B cell (primary cell): ENCODE data around the gene ARHGAP33. TPM values are rescaled to one million over a fixed set of nuclear protein-coding genes. Genes with fewer than 3 reads are reported as not detected.

Experiments used
- ATAC-seq: fragments of 200-7000 bp; cut with Tn5 transposase; one replicate; pipeline ENCODE4 v1.10.0; 2021; ENCODE audit warnings: low read depth, mild to moderate bottlenecking, moderate number of reproducible peaks, moderate library complexity
- CTCF ChIA-PET: fragments of 350-600 bp; sonication (Branson Sonifier 250); formaldehyde crosslinking; loops from one replicate; lab custom pipeline; 2021; ENCODE audit warnings: antibody characterized with exemption, inconsistent platforms; lab: Charles Lee
- POLR2A ChIA-PET: fragments of 350-600 bp; sonication (Branson Sonifier 250); formaldehyde crosslinking; loops from one replicate; lab custom pipeline; 2021; ENCODE audit warnings: antibody characterized with exemption; lab: Charles Lee
- DNase-seq: peaks from one replicate; pipeline ENCODE4 v3.0.0; 2013
- H2AFZ ChIP-seq: 2 replicates; pipeline ENCODE4 v1.6.1; 2012; ENCODE audit warnings: mild to moderate bottlenecking, low read depth, low read length; ENCODE audit not compliant: insufficient read depth, poor library complexity, severe bottlenecking
- H3K27ac ChIP-seq, 2 donors: 1 replicate in 1 of 2; 2 replicates in 1 of 2; pipeline ENCODE4 v1.5.1; 2012 to 2013; ENCODE audit warnings: low read length in 2 of 2, mild to moderate bottlenecking in 2 of 2, moderate library complexity in 1 of 2
- H3K27me3 ChIP-seq, 4 experiments: fragments of 200-600 bp in 1 of 4; sonication (generic) in 1 of 4; replicated peaks in 1 of 4; 1 replicate in 2 of 4; 2 replicates in 2 of 4; pipeline versions ENCODE4 v1.6.1 to v1.7.0; 2013 to 2016; ENCODE audit warnings: low read length in 3 of 4, mild to moderate bottlenecking in 2 of 4, mixed read lengths in 1 of 4, moderate library complexity in 1 of 4; ENCODE audit not compliant: insufficient read depth in 4 of 4, control insufficient read depth in 3 of 4; ENCODE audit errors: control extremely low read depth in 1 of 4
- H3K36me3 ChIP-seq, 2 experiments: replicated peaks in 1 of 2; 1 replicate in 1 of 2; 2 replicates in 1 of 2; pipeline versions ENCODE4 v1.6.1 to v1.7.1; 2013; ENCODE audit warnings: low read length in 1 of 2; ENCODE audit not compliant: insufficient read depth in 2 of 2, control insufficient read depth in 1 of 2; ENCODE audit errors: control extremely low read depth in 1 of 2, extremely low read depth in 1 of 2
- H3K4me1 ChIP-seq, 2 donors: fragments of 200-600 bp in 1 of 2; sonication (generic) in 1 of 2; 1 replicate in 1 of 2; 2 replicates in 1 of 2; pipeline versions ENCODE4 v1.5.1 to v1.6.1; 2013 to 2017; ENCODE audit warnings: low read length in 2 of 2; ENCODE audit not compliant: control insufficient read depth in 2 of 2, insufficient read depth in 2 of 2
- H3K4me2 ChIP-seq: replicated peaks from 2 replicates; pipeline ENCODE3; 2012; ENCODE audit warnings: mild to moderate bottlenecking, low read depth, low read length; ENCODE audit not compliant: poor library complexity, severe bottlenecking
- H3K4me3 ChIP-seq, 5 experiments: fragments of 200-600 bp in 1 of 5; sonication (generic) in 1 of 5; 1 replicate in 3 of 5; 2 replicates in 2 of 5; pipeline versions ENCODE4 v1.5.1 to v1.7.0; 2011 to 2016; ENCODE audit warnings: low read length in 4 of 5, mild to moderate bottlenecking in 4 of 5, low read depth in 2 of 5, control low read depth in 1 of 5, moderate library complexity in 1 of 5; ENCODE audit not compliant: insufficient read depth in 1 of 5; ENCODE audit errors: control extremely low read depth in 1 of 5, extremely low read depth in 1 of 5
- H3K79me2 ChIP-seq: fragments of 200-600 bp; sonication (generic); one replicate; pipeline ENCODE4 v1.6.0; 2016; ENCODE audit warnings: low read length; ENCODE audit not compliant: control insufficient read depth, insufficient read depth
- H3K9ac ChIP-seq: fragments of 200-600 bp; sonication (generic); 2 replicates; pipeline ENCODE4 v1.6.1; 2017; ENCODE audit warnings: mild to moderate bottlenecking, low read length, moderate library complexity
- H3K9me3 ChIP-seq, 3 donors: one replicate each; pipeline versions ENCODE4 v1.6.1 to v1.7.1; 2013; ENCODE audit warnings: low read length in 2 of 3; ENCODE audit not compliant: control insufficient read depth in 2 of 3, insufficient read depth in 1 of 3; ENCODE audit errors: control extremely low read depth in 1 of 3
- H4K20me1 ChIP-seq: 2 replicates; pipeline ENCODE4 v1.6.0; 2012; ENCODE audit warnings: mild to moderate bottlenecking, low read length; ENCODE audit not compliant: insufficient read depth, control insufficient read depth, poor library complexity, severe bottlenecking
- H3K27ac Mint-ChIP-seq: one replicate; pipeline ENCODE4 v1.8.0; 2021; ENCODE audit warnings: mixed read lengths
- H3K27me3 Mint-ChIP-seq: one replicate; pipeline ENCODE4 v1.8.0; 2021; ENCODE audit warnings: mixed read lengths
- H3K4me1 Mint-ChIP-seq: one replicate; pipeline ENCODE4 v1.8.0; 2021; ENCODE audit warnings: mixed read lengths
- H3K4me3 Mint-ChIP-seq: one replicate; pipeline ENCODE4 v1.8.0; 2021; ENCODE audit warnings: mixed read lengths
- H3K9me3 Mint-ChIP-seq: one replicate; pipeline ENCODE4 v1.8.0; 2022; ENCODE audit warnings: mixed read lengths; ENCODE audit not compliant: insufficient read depth
- CTCF ChIP-seq: fragments of 200-600 bp; IDR thresholded peaks from one replicate; pipeline ENCODE4 v1.8.0; 2022; ENCODE audit warnings: antibody characterized with exemption, mild to moderate bottlenecking
- EZH2 ChIP-seq: IDR thresholded peaks from 2 replicates; pipeline ENCODE4 v1.6.1; 2012; ENCODE audit warnings: borderline replicate concordance, low read depth, mild to moderate bottlenecking, moderate library complexity, low read length; ENCODE audit not compliant: insufficient read depth, poor library complexity, severe bottlenecking
- WGBS: methylation state at CpG from one replicate; pipeline ENCODE4 v1.1.5; 2013; ENCODE audit warnings: missing lambda C conversion rate; ENCODE audit not compliant: insufficient coverage; 5-methylcytosine and 5-hydroxymethylcytosine counted together
- intact Hi-C: fragments of 100-400 bp; cut with micrococcal nuclease; formaldehyde crosslinking; loops from one replicate; pipeline ENCODE4 v1.10.0; 2022
- polyA plus RNA-seq: library from polyadenylated mRNA; depleted of rRNA; stranded (reverse); fragments of >200 nt; gene quantifications from 2 replicates; pipeline ENCODE4 v1.2.3, GENCODE V29; 2012
- total RNA-seq, 2 donors: library from RNA; stranded (reverse); fragments of 120-200 nt in 1 of 2; gene quantifications; 1 replicate in 1 of 2; 2 replicates in 1 of 2; pipeline versions ENCODE4 v1.2.3 to v1.2.4, GENCODE V29; 2013 to 2022

Gene ARHGAP33
- total and polyA plus RNA-seq, 2 donors (not counting 1 experiment from before 2014, with no cell fraction given) = 18.2 to 27.8 TPM

DNA sequence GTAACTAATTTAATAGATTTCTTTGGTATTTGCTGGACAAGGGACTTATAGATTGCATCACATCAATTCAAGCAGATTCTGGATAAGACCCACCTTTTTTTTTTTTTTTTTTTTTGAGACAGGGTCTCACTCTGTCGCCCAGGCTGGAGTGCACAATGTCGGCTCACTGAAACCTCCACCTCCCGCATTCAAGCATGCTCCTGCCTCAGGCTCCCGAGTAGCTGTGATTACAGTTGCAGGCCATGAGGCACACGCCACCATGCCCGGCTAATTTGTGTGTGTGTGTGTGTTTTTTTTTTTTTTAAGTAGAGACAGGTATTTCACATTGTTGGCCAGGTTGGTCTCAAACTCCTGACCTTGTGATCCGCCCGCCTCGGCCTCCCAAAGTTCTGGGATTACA is 41.5 kb downstream of the ARHGAP33 start:
- Histone ChIP-seq H3K9me3 (peaks cover 0 to 2% (median 0%) of the 10 kb centered on the region in 3 donors), H3K4me3 (no peak overlapping the region), H3K9ac (no peak overlapping the region), H3K36me3 (no peaks in the 10 kb centered on the region), H4K20me1 (no peaks in the 10 kb centered on the region), H3K27ac (no peak overlapping the region), H3K4me2 (no peak overlapping the region), H3K27me3 (peaks cover 0 to 6% (median 0%) of the 10 kb centered on the region in 4 experiments), H3K79me2 (no peaks in the 10 kb centered on the region), H2AFZ (no peak overlapping the region), H3K4me1 (no peaks in the 10 kb centered on the region)
- Mint-ChIP-seq H3K9me3 (no peaks in the 10 kb centered on the region), H3K4me3 (no peak overlapping the region), H3K27me3 (peaks cover 23% of the 10 kb centered on the region), H3K27ac (no peak overlapping the region), H3K4me1 (no peaks in the 10 kb centered on the region)
- ChIA-PET CTCF (interaction anchor here (0.7 kb wide), 1 partner anchor 28 kb away, joined by 3 read pairs; no protein-coding TSS in a partner anchor), POLR2A (no interaction called here)
- no peak for ATAC-seq
- intact Hi-C loops = no loop called here
- WGBS = 86% methylated on average over 7 of the region's 9 CpGs
- no peak for DNase-seq
- TF ChIP-seq EZH2 (no peak), CTCF (no peak)

GRCh38 chr19:35818445-35818844 is 43.1 kb downstream of the ARHGAP33 start:
- H2AFZ ChIP-seq = no peak overlapping the region
- TF ChIP-seq EZH2 (no peak), CTCF (no peak)
- ChIA-PET POLR2A (no interaction called here), CTCF (no interaction called here)
- 63% methylated on average over 3 of the region's 3 CpGs for WGBS
- DNase-seq (no peak), ATAC-seq (no peak)
- H3K9me3 ChIP-seq = peaks cover 0 to 1% (median 0%) of the 10 kb centered on the region in 3 donors
- no peak overlapping the region for H3K4me2 ChIP-seq
- H3K79me2 ChIP-seq = no peaks in the 10 kb centered on the region
- H3K36me3 ChIP-seq = no peaks in the 10 kb centered on the region
- no peak overlapping the region for H3K4me3 ChIP-seq
- Mint-ChIP-seq H3K27ac (no peak overlapping the region), H3K27me3 (peaks cover 28% of the 10 kb centered on the region), H3K4me1 (peaks cover 2% of the 10 kb centered on the region), H3K4me3 (no peak overlapping the region), H3K9me3 (no peaks in the 10 kb centered on the region)
- no peak overlapping the region for H3K27ac ChIP-seq
- intact Hi-C loops = no loop called here
- H3K9ac ChIP-seq = no peak overlapping the region
- no peaks in the 10 kb centered on the region for H4K20me1 ChIP-seq
- H3K4me1 ChIP-seq = no peaks in the 10 kb centered on the region
- H3K27me3 ChIP-seq = peaks cover 0 to 10% (median 0%) of the 10 kb centered on the region in 4 experiments
